Uterus (tissue), 4 donors: ENCODE results near the gene HTT. TPM values are rescaled to one million over a fixed set of nuclear protein-coding genes. Genes with fewer than 3 reads are reported as not detected.

Source experiments
- DNase-seq, 2 donors: peaks; one replicate each; pipeline ENCODE4 v3.0.0-alpha.2; 2019 to 2020
- H3K27ac ChIP-seq, 2 donors: fragments of 200-600 bp; sonication (generic); 1 replicate in 1 of 2; 2 replicates in 1 of 2; pipeline ENCODE4 v1.5.1; 2016 to 2018
- H3K27me3 ChIP-seq, 2 donors: fragments of 200-600 bp; sonication (generic); one replicate each; pipeline ENCODE4 v1.5.1; 2018 to 2019; ENCODE audit warnings: control low read depth in 1 of 2
- H3K36me3 ChIP-seq, 2 donors: fragments of 200-600 bp; sonication (generic); one replicate each; pipeline ENCODE4 v1.5.1; 2019; ENCODE audit warnings: control low read depth in 1 of 2
- H3K4me1 ChIP-seq, 2 donors: fragments of 200-600 bp; sonication (generic); one replicate each; pipeline ENCODE4 v1.5.1; 2018 to 2019; ENCODE audit warnings: control low read depth in 1 of 2
- H3K4me3 ChIP-seq, 2 donors: fragments of 200-600 bp; sonication (generic); 1 replicate in 1 of 2; 2 replicates in 1 of 2; pipeline ENCODE4 v1.5.1; 2018 to 2019; ENCODE audit warnings: mild to moderate bottlenecking in 1 of 2
- H3K9me3 ChIP-seq, 2 donors: fragments of 200-600 bp; sonication (generic); one replicate each; pipeline ENCODE4 v1.5.1; 2019; ENCODE audit warnings: control low read depth in 1 of 2
- POLR2A ChIP-seq, 2 donors: fragments of 450-650 bp; IDR thresholded peaks; one replicate each; pipeline ENCODE4 v1.6.1; 2016; ENCODE audit warnings: antibody characterized with exemption in 2 of 2, mild to moderate bottlenecking in 1 of 2, moderate library complexity in 1 of 2
- intact Hi-C: fragments of 100-400 bp; cut with DNase I; formaldehyde crosslinking; loops from one replicate; pipeline ENCODE4 v1.15.1; 2023; ENCODE audit warnings: low total_unique reads
- total RNA-seq, 4 donors: library from RNA; depleted of rRNA in 3 of 4; stranded (reverse); fragments of >200 nt in 3 of 4; gene quantifications; one replicate each; pipeline versions ENCODE4 v1.1.0 to v1.2.4, GENCODE V29; 2014 to 2023
- TF ChIP-seq, protein P1 (sequence below), 4 experiments: fragments of 200-600 bp in 2 of 4; fragments of 450-650 bp in 2 of 4; sonication (generic) in 2 of 4; IDR thresholded peaks; one replicate each; pipeline ENCODE4 v1.5.1; 2016 to 2019; ENCODE audit warnings: antibody characterized with exemption in 4 of 4, mild to moderate bottlenecking in 2 of 4, moderate library complexity in 1 of 4
- donor health status: DM: yes; HTN: yes; CAD: no.

Gene HTT
- total RNA-seq, 4 donors from 2014 or later = 10.9 to 81.4 (median 49.8) TPM

- no peaks in the 10 kb centered on the region for H3K4me1 ChIP-seq
- DNase-seq = no peak
- H3K36me3 ChIP-seq = no peaks in the 10 kb centered on the region
- H3K27ac ChIP-seq = no peak overlapping the region
- no peaks in the 10 kb centered on the region for H3K27me3 ChIP-seq
- intact Hi-C loops = no loop called here
- no peak overlapping the region for H3K4me3 ChIP-seq
- TF ChIP-seq, protein P1, sequence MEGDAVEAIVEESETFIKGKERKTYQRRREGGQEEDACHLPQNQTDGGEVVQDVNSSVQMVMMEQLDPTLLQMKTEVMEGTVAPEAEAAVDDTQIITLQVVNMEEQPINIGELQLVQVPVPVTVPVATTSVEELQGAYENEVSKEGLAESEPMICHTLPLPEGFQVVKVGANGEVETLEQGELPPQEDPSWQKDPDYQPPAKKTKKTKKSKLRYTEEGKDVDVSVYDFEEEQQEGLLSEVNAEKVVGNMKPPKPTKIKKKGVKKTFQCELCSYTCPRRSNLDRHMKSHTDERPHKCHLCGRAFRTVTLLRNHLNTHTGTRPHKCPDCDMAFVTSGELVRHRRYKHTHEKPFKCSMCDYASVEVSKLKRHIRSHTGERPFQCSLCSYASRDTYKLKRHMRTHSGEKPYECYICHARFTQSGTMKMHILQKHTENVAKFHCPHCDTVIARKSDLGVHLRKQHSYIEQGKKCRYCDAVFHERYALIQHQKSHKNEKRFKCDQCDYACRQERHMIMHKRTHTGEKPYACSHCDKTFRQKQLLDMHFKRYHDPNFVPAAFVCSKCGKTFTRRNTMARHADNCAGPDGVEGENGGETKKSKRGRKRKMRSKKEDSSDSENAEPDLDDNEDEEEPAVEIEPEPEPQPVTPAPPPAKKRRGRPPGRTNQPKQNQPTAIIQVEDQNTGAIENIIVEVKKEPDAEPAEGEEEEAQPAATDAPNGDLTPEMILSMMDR (IDR thresholded peaks at IDR 0.05) = no peak
- no peak for TF ChIP-seq POLR2A (IDR thresholded peaks at IDR 0.05)
- H3K9me3 ChIP-seq = no peaks in the 10 kb centered on the region
These were observed 41.3 kb downstream of the HTT start for GRCh38 chr4:3115637-3116270.

DNA sequence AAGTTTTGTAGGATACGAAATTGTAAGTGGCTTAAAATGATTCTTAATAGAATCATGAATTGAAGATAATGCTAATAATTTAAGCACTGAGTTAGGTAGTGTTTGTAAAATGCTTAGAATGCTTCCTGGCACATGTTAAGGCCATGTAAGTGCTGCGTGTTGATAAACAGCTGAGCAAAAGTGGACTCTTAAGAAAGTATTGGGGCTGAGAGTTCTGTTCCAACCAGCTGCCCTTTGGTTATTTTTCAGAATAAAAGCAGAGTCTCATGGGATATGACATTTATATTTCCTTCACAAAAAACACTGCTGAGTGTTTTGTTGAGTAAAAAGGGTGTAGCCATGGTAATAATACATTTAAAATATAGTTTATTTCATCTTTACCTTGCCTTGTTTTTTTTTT, 42.5 kb downstream of the HTT start:
- Histone ChIP-seq H3K9me3 (no peaks in the 10 kb centered on the region), H3K27ac (no peak overlapping the region), H3K36me3 (no peaks in the 10 kb centered on the region), H3K4me1 (no peaks in the 10 kb centered on the region), H3K4me3 (no peak overlapping the region), H3K27me3 (no peaks in the 10 kb centered on the region)
- TF ChIP-seq, protein P1 (IDR thresholded peaks at IDR 0.05) = no peak
- TF ChIP-seq POLR2A (IDR thresholded peaks at IDR 0.05) = no peak
- intact Hi-C loops = no loop called here
- DNase-seq = no peak

- no peaks in the 10 kb centered on the region for H3K4me1 ChIP-seq
- no peak for DNase-seq
These were observed 43.8 kb downstream of the HTT start for GRCh38 chr4:3118312-3118711.

GRCh38 chr4:3119464-3119863, 45.0 kb downstream of the HTT start:
- intact Hi-C loops = no loop called here
- Histone ChIP-seq H3K36me3 (no peaks in the 10 kb centered on the region), H3K27me3 (no peaks in the 10 kb centered on the region), H3K27ac (no peak overlapping the region), H3K9me3 (no peaks in the 10 kb centered on the region), H3K4me1 (no peaks in the 10 kb centered on the region), H3K4me3 (no peak overlapping the region)
- TF ChIP-seq, protein P1 (IDR thresholded peaks at IDR 0.05) = no peak
- no peak for TF ChIP-seq POLR2A (IDR thresholded peaks at IDR 0.05)
- no peak for DNase-seq

More at GRCh38 chr4:3118312-3118711, 43.8 kb downstream of the HTT start:
- H3K27me3 ChIP-seq = no peaks in the 10 kb centered on the region
- no peak for TF ChIP-seq POLR2A (IDR thresholded peaks at IDR 0.05)
- TF ChIP-seq, protein P1 (IDR thresholded peaks at IDR 0.05) = no peak
- H3K9me3 ChIP-seq = no peaks in the 10 kb centered on the region
- intact Hi-C loops = no loop called here
- H3K27ac ChIP-seq = no peak overlapping the region
- H3K4me3 ChIP-seq = no peak overlapping the region
- H3K36me3 ChIP-seq = no peaks in the 10 kb centered on the region

DNA sequence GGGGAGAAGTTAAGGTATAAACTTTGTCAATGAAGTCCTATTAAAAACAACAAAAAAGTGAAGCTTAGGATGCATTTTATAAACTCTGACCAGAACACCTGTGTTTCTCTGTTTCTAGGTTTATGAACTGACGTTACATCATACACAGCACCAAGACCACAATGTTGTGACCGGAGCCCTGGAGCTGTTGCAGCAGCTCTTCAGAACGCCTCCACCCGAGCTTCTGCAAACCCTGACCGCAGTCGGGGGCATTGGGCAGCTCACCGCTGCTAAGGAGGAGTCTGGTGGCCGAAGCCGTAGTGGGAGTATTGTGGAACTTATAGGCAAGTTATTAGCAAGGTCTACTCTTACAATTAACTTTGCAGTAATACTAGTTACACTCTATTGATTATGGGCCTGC, 46.6 kb downstream of the HTT start:
- DNase-seq = no peak
- no peaks in the 10 kb centered on the region for H3K27me3 ChIP-seq
- H3K36me3 ChIP-seq = no peaks in the 10 kb centered on the region
- H3K4me1 ChIP-seq = no peaks in the 10 kb centered on the region
- H3K4me3 ChIP-seq = no peak overlapping the region
- intact Hi-C loops = no loop called here
- no peak for TF ChIP-seq POLR2A (IDR thresholded peaks at IDR 0.05)
- TF ChIP-seq, protein P1 (IDR thresholded peaks at IDR 0.05) = no peak
- H3K27ac ChIP-seq = no peak overlapping the region
- H3K9me3 ChIP-seq = no peaks in the 10 kb centered on the region
